Osteocyte (in vitro differentiated cells): Measurements from ENCODE around the gene DPY19L3. TPM values are rescaled to one million over a fixed set of nuclear protein-coding genes. Genes with fewer than 3 reads are reported as not detected.

ENCODE experiments used
- DNase-seq: peaks from one replicate; pipeline ENCODE4 v3.0.0; 2021; ENCODE audit warnings: mixed read lengths; ENCODE audit not compliant: unreplicated experiment; ENCODE audit errors: extremely low spot score
- H3K27ac Mint-ChIP-seq: one replicate; pipeline ENCODE4 v1.8.0; 2021; ENCODE audit warnings: mild to moderate bottlenecking, mixed read lengths; ENCODE audit not compliant: unreplicated experiment
- H3K27me3 Mint-ChIP-seq: one replicate; pipeline ENCODE4 v1.8.0; 2021; ENCODE audit warnings: mixed read lengths; ENCODE audit not compliant: unreplicated experiment
- H3K36me3 Mint-ChIP-seq: one replicate; pipeline ENCODE4 v1.8.0; 2021; ENCODE audit warnings: mixed read lengths; ENCODE audit not compliant: unreplicated experiment
- H3K4me1 Mint-ChIP-seq: one replicate; pipeline ENCODE4 v1.8.0; 2021; ENCODE audit warnings: mixed read lengths; ENCODE audit not compliant: unreplicated experiment
- H3K4me3 Mint-ChIP-seq: one replicate; pipeline ENCODE4 v1.8.0; 2021; ENCODE audit warnings: mild to moderate bottlenecking, moderate library complexity, mixed read lengths; ENCODE audit not compliant: unreplicated experiment
- H3K9me3 Mint-ChIP-seq: one replicate; pipeline ENCODE4 v1.8.0; 2021; ENCODE audit warnings: mixed read lengths; ENCODE audit not compliant: unreplicated experiment
- CTCF ChIP-seq: fragments of 200-600 bp; sonication (generic); IDR thresholded peaks from 2 replicates; pipeline ENCODE4 v1.5.0; 2021; ENCODE audit warnings: antibody characterized with exemption, mild to moderate bottlenecking, moderate library complexity
- long read RNA-seq: library from polyadenylated mRNA; unstranded; transcript quantifications from one replicate; pipeline ENCODE4 v2.0.0, GENCODE V29; 2021
- total RNA-seq: library from RNA; stranded (reverse); gene quantifications from 2 replicates; pipeline ENCODE4 v1.2.1, GENCODE V29; 2021

The DPY19L3 gene
- 75.4 and 77.9 TPM in 2 replicates for total RNA-seq
- long read RNA-seq, full-length matches to known transcripts, result 26 of 51 reads
- long read RNA-seq, partial matches to known transcripts, result 8 of 51 reads
- long read RNA-seq, other reads (novel, unspliced or antisense), result 17 of 51 reads

- Mint-ChIP-seq H3K9me3 (no peaks in the 10 kb centered on the region), H3K27me3 (no peaks in the 10 kb centered on the region), H3K4me3 (peak within 1 kb of the TSS; percentile 83), H3K27ac (peak within 1 kb of the TSS; percentile 95), H3K36me3 (peaks cover 18% of the 10 kb centered on the region), H3K4me1 (peaks cover 30% of the 10 kb centered on the region)
- peak; percentile 98 for DNase-seq
- TF ChIP-seq CTCF, result no peak
These were observed at the start of gene DPY19L3 for GRCh38 chr19:32405431-32406160. Gene DPY19L3 (plus strand): TSS chr19:32405770. CDS start chr19:32408254, 2,484 bp downstream.

GRCh38 chr19:32357720-32358119, 47.9 kb upstream of the DPY19L3 start:
- Mint-ChIP-seq H3K4me3 (no peak overlapping the region), H3K27me3 (no peaks in the 10 kb centered on the region), H3K36me3 (peaks cover 32% of the 10 kb centered on the region), H3K9me3 (no peaks in the 10 kb centered on the region), H3K4me1 (peaks cover 1% of the 10 kb centered on the region), H3K27ac (no peak overlapping the region)
- DNase-seq, result no peak
- peak; percentile 45 for TF ChIP-seq CTCF

- Mint-ChIP-seq H3K9me3 (no peaks in the 10 kb centered on the region), H3K4me1 (peaks cover 1% of the 10 kb centered on the region), H3K36me3 (peaks cover 29% of the 10 kb centered on the region), H3K27ac (no peak overlapping the region), H3K4me3 (no peak overlapping the region), H3K27me3 (no peaks in the 10 kb centered on the region)
- DNase-seq, result no peak
- TF ChIP-seq CTCF, result no peak
These were observed 47.2 kb upstream of the DPY19L3 start for GRCh38 chr19:32358321-32358720.

- peaks cover 1% of the 10 kb centered on the region for H3K4me1 Mint-ChIP-seq
- no peaks in the 10 kb centered on the region for H3K9me3 Mint-ChIP-seq
- peaks cover 29% of the 10 kb centered on the region for H3K36me3 Mint-ChIP-seq
- no peaks in the 10 kb centered on the region for H3K27me3 Mint-ChIP-seq
- DNase-seq, result no peak
- H3K4me3 Mint-ChIP-seq, result no peak overlapping the region
- TF ChIP-seq CTCF, result no peak
- H3K27ac Mint-ChIP-seq, result no peak overlapping the region
These were observed 46.0 kb upstream of the DPY19L3 start for GRCh38 chr19:32359581-32359980.

GRCh38 chr19:32361574-32362317, 43.8 kb upstream of the DPY19L3 start:
- no peaks in the 10 kb centered on the region for H3K27me3 Mint-ChIP-seq
- no peak overlapping the region for H3K27ac Mint-ChIP-seq
- H3K4me3 Mint-ChIP-seq, result no peak overlapping the region
- H3K36me3 Mint-ChIP-seq, result peaks cover 37% of the 10 kb centered on the region
- no peak for DNase-seq
- H3K4me1 Mint-ChIP-seq, result no peaks in the 10 kb centered on the region
- no peak for TF ChIP-seq CTCF
- no peaks in the 10 kb centered on the region for H3K9me3 Mint-ChIP-seq
